ENCODE results near the gene PLPP7.
"Not testable (repeated sequence)": the region's sequence is repeated elsewhere in the genome, so short reads cannot be mapped to it uniquely, and the experiment has no call there.

Gene PLPP7

GRCh38 chr9:131320031-131320685 is 30.6 kb downstream of the PLPP7 start:
- H3K27me3 ChIP-seq, result no peaks in the 10 kb centered on the region
- TF ChIP-seq CTCF (IDR thresholded peaks at IDR 0.05), result no peak
- no peaks in the 10 kb centered on the region for H3K4me1 ChIP-seq (ENCODE audit: control insufficient read depth in 1 of 2, insufficient read depth in 1 of 2, low read depth in 1 of 2, low read length in 1 of 2)
- no peaks in the 10 kb centered on the region for H3K9me3 ChIP-seq
- no peaks in the 10 kb centered on the region for H3K36me3 ChIP-seq
- H3K4me3 ChIP-seq (ENCODE audit: low read depth in 1 of 2, low read length in 1 of 2), result no peak overlapping the region
- no peak overlapping the region for H3K27ac ChIP-seq

- Histone ChIP-seq H3K4me1 (ENCODE audit: control insufficient read depth in 1 of 2, insufficient read depth in 1 of 2, low read depth in 1 of 2, low read length in 1 of 2) (no peaks in the 10 kb centered on the region), H3K36me3 (no peaks in the 10 kb centered on the region), H3K4me3 (ENCODE audit: low read depth in 1 of 2, low read length in 1 of 2) (no peak overlapping the region), H3K27me3 (no peaks in the 10 kb centered on the region), H3K9me3 (no peaks in the 10 kb centered on the region), H3K27ac (no peak overlapping the region)
- TF ChIP-seq CTCF (IDR thresholded peaks at IDR 0.05), result no peak
These were observed 34.1 kb downstream of the PLPP7 start for GRCh38 chr9:131323629-131324028.

GRCh38 chr9:131324736-131325679 is 35.5 kb downstream of the PLPP7 start:
- Histone ChIP-seq H3K27me3 (no peaks in the 10 kb centered on the region), H3K27ac (no peak overlapping the region), H3K4me3 (ENCODE audit: low read depth in 1 of 2, low read length in 1 of 2) (no peak overlapping the region), H3K9me3 (no peaks in the 10 kb centered on the region), H3K36me3 (no peaks in the 10 kb centered on the region), H3K4me1 (ENCODE audit: control insufficient read depth in 1 of 2, insufficient read depth in 1 of 2, low read depth in 1 of 2, low read length in 1 of 2) (no peaks in the 10 kb centered on the region)
- TF ChIP-seq CTCF (IDR thresholded peaks at IDR 0.05), result no peak

GRCh38 chr9:131329241-131329641 is 39.7 kb downstream of the PLPP7 start:
- no peaks in the 10 kb centered on the region for H3K36me3 ChIP-seq
- no peaks in the 10 kb centered on the region for H3K9me3 ChIP-seq
- no peak for TF ChIP-seq CTCF (IDR thresholded peaks at IDR 0.05)
- no peaks in the 10 kb centered on the region for H3K27me3 ChIP-seq
- no peaks in the 10 kb centered on the region for H3K4me1 ChIP-seq (ENCODE audit: control insufficient read depth in 1 of 2, insufficient read depth in 1 of 2, low read depth in 1 of 2, low read length in 1 of 2)
- no peak overlapping the region for H3K27ac ChIP-seq
- no peak overlapping the region for H3K4me3 ChIP-seq (ENCODE audit: low read depth in 1 of 2, low read length in 1 of 2)

- no peaks in the 10 kb centered on the region for H3K4me1 ChIP-seq (ENCODE audit: control insufficient read depth in 1 of 2, insufficient read depth in 1 of 2, low read depth in 1 of 2, low read length in 1 of 2)
- H3K9me3 ChIP-seq, result no peaks in the 10 kb centered on the region
- no peak overlapping the region for H3K4me3 ChIP-seq (ENCODE audit: low read depth in 1 of 2, low read length in 1 of 2)
- H3K27ac ChIP-seq, result no peak overlapping the region
- H3K36me3 ChIP-seq, result no peaks in the 10 kb centered on the region
- TF ChIP-seq CTCF (IDR thresholded peaks at IDR 0.05), result no peak
- no peaks in the 10 kb centered on the region for H3K27me3 ChIP-seq
These were observed 41.5 kb downstream of the PLPP7 start for GRCh38 chr9:131330814-131331600.

GRCh38 chr9:131331996-131332395 is 42.5 kb downstream of the PLPP7 start:
- not testable (repeated sequence) for H3K9me3 ChIP-seq; H3K4me1 ChIP-seq (ENCODE audit: control insufficient read depth in 1 of 2, insufficient read depth in 1 of 2, low read depth in 1 of 2, low read length in 1 of 2); H3K27me3 ChIP-seq; H3K27ac ChIP-seq; H3K4me3 ChIP-seq (ENCODE audit: low read depth in 1 of 2, low read length in 1 of 2); H3K36me3 ChIP-seq

All from neutrophil (primary cell).